GM12878 (cell line): Measurements from ENCODE around the gene SH3GL3.

ENCODE experiments used
- EZH2 ChIP-seq: IDR thresholded peaks from 2 replicates; pipeline ENCODE4 v1.6.1; 2012; ENCODE audit warnings: low read depth, mild to moderate bottlenecking, control low read depth, inconsistent platforms, low read length, borderline replicate concordance; ENCODE audit not compliant: control insufficient read depth
- FOXK2 ChIP-seq: fragments of 450-650 bp; IDR thresholded peaks from 2 replicates; pipeline ENCODE4 v1.6.1; 2017; ENCODE audit warnings: mild to moderate bottlenecking, moderate library complexity
- POLR2A ChIP-seq: IDR thresholded peaks from 2 replicates; pipeline ENCODE4 v1.6.1; 2011; ENCODE audit warnings: low read depth, mild to moderate bottlenecking, low read length
- WRNIP1 ChIP-seq: IDR thresholded peaks from 2 replicates; pipeline ENCODE4 v1.6.1; 2011; ENCODE audit warnings: low read depth, low read length, improper control_type of control experiment, borderline replicate concordance
- TF ChIP-seq, protein P1 (sequence below), 3 experiments: IDR thresholded peaks in 2 of 3; conservative IDR thresholded peaks in 1 of 3; 2 replicates each; pipeline ENCODE4 v1.5.1; 2011; ENCODE audit warnings: low read depth in 3 of 3, low read length in 3 of 3, mild to moderate bottlenecking in 3 of 3, control low read depth in 2 of 3, moderate library complexity in 2 of 3, inconsistent platforms in 1 of 3, mixed read lengths in 1 of 3; ENCODE audit not compliant: control insufficient read depth in 2 of 3, insufficient read depth in 1 of 3; ENCODE audit errors: extremely low read depth in 1 of 3

DNA sequence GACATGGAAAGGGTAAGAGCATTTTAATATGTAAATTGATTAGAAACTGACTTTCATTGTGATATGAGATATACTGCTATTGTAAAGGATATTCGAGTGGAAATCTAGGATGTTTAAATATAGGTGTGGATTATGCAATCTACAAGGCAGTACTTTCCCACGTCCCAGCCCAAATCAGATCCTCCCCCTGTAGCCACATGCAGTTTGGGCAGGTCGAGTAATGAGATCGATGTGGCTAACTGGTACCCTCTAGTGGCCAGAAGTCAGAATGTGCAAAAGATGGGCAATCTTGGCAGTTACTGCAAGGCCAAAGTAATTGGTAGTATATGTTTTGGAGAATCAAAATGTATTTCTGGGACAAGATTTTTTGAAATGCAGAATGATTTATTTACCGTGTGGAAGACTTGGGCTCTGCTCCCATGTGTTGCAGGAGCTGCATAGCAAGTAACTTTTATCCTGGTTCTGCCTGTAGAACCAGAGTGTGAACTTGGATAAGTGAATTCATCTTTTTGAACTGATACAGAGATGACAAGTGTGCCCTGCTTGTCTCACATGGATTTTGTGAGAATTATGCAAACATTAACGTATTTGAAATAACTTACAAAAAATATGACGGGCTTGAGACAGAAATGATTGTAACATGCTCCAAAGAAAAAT lies 112.3 kb downstream of the SH3GL3 start:
- TF ChIP-seq EZH2 (no peak), FOXK2 (no peak), WRNIP1 (no peak), POLR2A (no peak)
- TF ChIP-seq, protein P1, sequence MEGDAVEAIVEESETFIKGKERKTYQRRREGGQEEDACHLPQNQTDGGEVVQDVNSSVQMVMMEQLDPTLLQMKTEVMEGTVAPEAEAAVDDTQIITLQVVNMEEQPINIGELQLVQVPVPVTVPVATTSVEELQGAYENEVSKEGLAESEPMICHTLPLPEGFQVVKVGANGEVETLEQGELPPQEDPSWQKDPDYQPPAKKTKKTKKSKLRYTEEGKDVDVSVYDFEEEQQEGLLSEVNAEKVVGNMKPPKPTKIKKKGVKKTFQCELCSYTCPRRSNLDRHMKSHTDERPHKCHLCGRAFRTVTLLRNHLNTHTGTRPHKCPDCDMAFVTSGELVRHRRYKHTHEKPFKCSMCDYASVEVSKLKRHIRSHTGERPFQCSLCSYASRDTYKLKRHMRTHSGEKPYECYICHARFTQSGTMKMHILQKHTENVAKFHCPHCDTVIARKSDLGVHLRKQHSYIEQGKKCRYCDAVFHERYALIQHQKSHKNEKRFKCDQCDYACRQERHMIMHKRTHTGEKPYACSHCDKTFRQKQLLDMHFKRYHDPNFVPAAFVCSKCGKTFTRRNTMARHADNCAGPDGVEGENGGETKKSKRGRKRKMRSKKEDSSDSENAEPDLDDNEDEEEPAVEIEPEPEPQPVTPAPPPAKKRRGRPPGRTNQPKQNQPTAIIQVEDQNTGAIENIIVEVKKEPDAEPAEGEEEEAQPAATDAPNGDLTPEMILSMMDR (IDR thresholded peaks at IDR 0.05 in 2 of 3, conservative IDR thresholded peaks at IDR 0.05 in 1 of 3; ENCODE audit: control insufficient read depth in 2 of 3, extremely low read depth in 1 of 3, insufficient read depth in 1 of 3, low read depth in 3 of 3, low read length in 3 of 3): peak; percentile 78 to 89 (median 85)
